A549 (cell line): Measurements from ENCODE around the gene MEAF6. TPM values are rescaled to one million over a fixed set of nuclear protein-coding genes. Genes with fewer than 3 reads are reported as not detected.

Experiments
- ATAC-seq, 2 experiments: fragments of 200-7000 bp in 1 of 2; fragments of >200 bp in 1 of 2; cut with Nextera tagmentation in 1 of 2; cut with Tn5 transposase in 1 of 2; 3 replicates each; pipeline versions ENCODE4 v1.8.0 to v1.9.1; 2018 to 2020; ENCODE audit warnings: mild to moderate bottlenecking in 1 of 2, moderate library complexity in 1 of 2
- CTCF ChIA-PET: fragments of 300-600 bp; sonication (Branson Sonifier 250); formaldehyde crosslinking; extraction: SDS; loops from one replicate; lab custom pipeline; 2021; ENCODE audit warnings: antibody characterized with exemption, inconsistent platforms; lab: Yijun Ruan, JAX
- POLR2A ChIA-PET: fragments of 350-600 bp; formaldehyde crosslinking; extraction: SDS; loops from one replicate; lab custom pipeline; 2021; ENCODE audit warnings: antibody characterized with exemption, inconsistent platforms; lab: Yijun Ruan, JAX
- DNase-seq, 2 experiments: peaks; one replicate each; pipeline versions ENCODE4 v3.0.0 to v3.0.0-alpha.2; 2011 to 2016; ENCODE audit warnings: low read depth in 1 of 2, low spot score in 1 of 2
- FAIRE-seq: peaks from 2 replicates; lab custom pipeline; 2011; peaks lifted over from hg19 to GRCh38; lab: Jason Lieb, UNC
- H3K27ac ChIP-seq, 2 experiments: fragments of >200 bp; sonication (Bioruptor Twin); formaldehyde crosslinking; 3 replicates each; pipeline ENCODE4 v1.5.1; 2016 to 2017
- H3K4me1 ChIP-seq: fragments of >200 bp; sonication (Bioruptor Twin); formaldehyde crosslinking; 3 replicates; pipeline ENCODE4 v1.6.1; 2016
- H3K4me2 ChIP-seq: fragments of >200 bp; sonication (Bioruptor Twin); formaldehyde crosslinking; 3 replicates; pipeline ENCODE4 v1.6.1; 2016
- H3K4me3 ChIP-seq: fragments of >200 bp; sonication (Bioruptor Twin); formaldehyde crosslinking; 3 replicates; pipeline ENCODE4 v1.5.1; 2016
- H3K9me3 ChIP-seq: fragments of >200 bp; sonication (Bioruptor Twin); formaldehyde crosslinking; 3 replicates; pipeline ENCODE4 v1.6.1; 2016
- BHLHE40 ChIP-seq: IDR thresholded peaks from 2 replicates; pipeline ENCODE4 v1.6.1; 2012; ENCODE audit warnings: low read depth, low read length, inconsistent platforms
- CBX2 ChIP-seq: fragments of 200-600 bp; sonication (generic); IDR thresholded peaks from 2 replicates; pipeline ENCODE4 v1.6.1; 2016; ENCODE audit warnings: low read depth, mild to moderate bottlenecking, borderline replicate concordance
- CBX8 ChIP-seq: fragments of 200-600 bp; sonication (generic); IDR thresholded peaks from 2 replicates; pipeline ENCODE4 v1.6.1; 2016
- CHD2 ChIP-seq: fragments of 150-350 bp; IDR thresholded peaks from 2 replicates; pipeline ENCODE4 v1.6.1; 2014; ENCODE audit warnings: low read length; ENCODE audit not compliant: partially characterized antibody
- EHF ChIP-seq: fragments of 250-450 bp; sonication (Bioruptor Pico); IDR thresholded peaks from 2 replicates; pipeline ENCODE4 v1.5.0; 2020; ENCODE audit warnings: mild to moderate bottlenecking
- FOSL2 ChIP-seq, 2 experiments: fragments of 450-650 bp in 1 of 2; fragments of >200 bp in 1 of 2; sonication (Bioruptor Twin) in 1 of 2; formaldehyde crosslinking; IDR thresholded peaks; 2 replicates each; pipeline versions ENCODE4 v1.5.0 to v1.6.1; 2016 to 2020; ENCODE audit warnings: mild to moderate bottlenecking in 1 of 2, moderate library complexity in 1 of 2
- GATA3 ChIP-seq: IDR thresholded peaks from 2 replicates; pipeline ENCODE4 v1.6.1; 2012; ENCODE audit warnings: borderline replicate concordance
- HOXA7 ChIP-seq: fragments of 250-450 bp; sonication (Bioruptor Pico); IDR thresholded peaks from 2 replicates; pipeline ENCODE4 v1.5.0; 2020; ENCODE audit warnings: mild to moderate bottlenecking, moderate library complexity
- HOXB13 ChIP-seq: fragments of 250-450 bp; sonication (Bioruptor Pico); IDR thresholded peaks from 2 replicates; pipeline ENCODE4 v1.5.0; 2020; ENCODE audit warnings: low read depth, mild to moderate bottlenecking, moderate library complexity
- HOXB5 ChIP-seq: fragments of 250-450 bp; sonication (Bioruptor Pico); IDR thresholded peaks from 2 replicates; pipeline ENCODE4 v1.5.0; 2020; ENCODE audit warnings: mild to moderate bottlenecking, moderate library complexity
- JUN ChIP-seq, 2 experiments: fragments of >200 bp; sonication (Bioruptor Twin); formaldehyde crosslinking; IDR thresholded peaks; 2 replicates in 1 of 2; 3 replicates in 1 of 2; pipeline ENCODE4 v1.6.1; 2016 to 2017
- JUNB ChIP-seq: fragments of >200 bp; sonication (Bioruptor Twin); formaldehyde crosslinking; IDR thresholded peaks from 2 replicates; pipeline ENCODE4 v1.6.1; 2016
- MAZ ChIP-seq: fragments of 150-350 bp; IDR thresholded peaks from 2 replicates; pipeline ENCODE4 v1.6.1; 2014; ENCODE audit warnings: antibody characterized with exemption, low read depth, low read length, borderline replicate concordance
- NFE2L2 ChIP-seq: fragments of 150-350 bp; conservative IDR thresholded peaks from 2 replicates; pipeline ENCODE4 v1.6.1; 2014; ENCODE audit warnings: low read length
- NPAS2 ChIP-seq: fragments of 250-450 bp; sonication (Bioruptor Pico); IDR thresholded peaks from 2 replicates; pipeline ENCODE4 v1.8.0; 2022; ENCODE audit warnings: mild to moderate bottlenecking, moderate library complexity, borderline replicate concordance
- POLR2AphosphoS2 ChIP-seq: conservative IDR thresholded peaks from 2 replicates; pipeline ENCODE4 v1.6.1; 2012; ENCODE audit warnings: low read length, improper control_type of control experiment, inconsistent platforms
- RAD21 ChIP-seq, 2 experiments: fragments of >200 bp in 1 of 2; sonication (Bioruptor Twin) in 1 of 2; formaldehyde crosslinking in 1 of 2; IDR thresholded peaks in 1 of 2; conservative IDR thresholded peaks in 1 of 2; 2 replicates in 1 of 2; 3 replicates in 1 of 2; pipeline ENCODE4 v1.6.1; 2012 to 2018; ENCODE audit warnings: inconsistent platforms in 1 of 2
- RARB ChIP-seq: fragments of 250-450 bp; sonication (Bioruptor Pico); IDR thresholded peaks from 2 replicates; pipeline ENCODE4 v1.8.0; 2021; ENCODE audit warnings: mild to moderate bottlenecking, moderate library complexity
- RFX5 ChIP-seq: fragments of 450-650 bp; IDR thresholded peaks from 2 replicates; pipeline ENCODE4 v1.7.1; 2014; ENCODE audit warnings: antibody characterized with exemption, mild to moderate bottlenecking, moderate library complexity
- SREBF2 ChIP-seq: fragments of 450-650 bp; IDR thresholded peaks from 2 replicates; pipeline ENCODE4 v1.6.1; 2014; ENCODE audit warnings: mild to moderate bottlenecking, moderate library complexity
- TFCP2L1 ChIP-seq: fragments of 250-450 bp; sonication (Bioruptor Pico); IDR thresholded peaks from 2 replicates; pipeline ENCODE4 v1.5.0; 2021; ENCODE audit warnings: mild to moderate bottlenecking
- TP53 ChIP-seq: fragments of 250-450 bp; sonication (Bioruptor Pico); IDR thresholded peaks from 2 replicates; pipeline ENCODE4 v1.5.0; 2021; ENCODE audit warnings: mild to moderate bottlenecking, moderate library complexity
- ZC3H11A ChIP-seq: fragments of 450-650 bp; IDR thresholded peaks from 2 replicates; pipeline ENCODE4 v1.6.1; 2014; ENCODE audit warnings: antibody characterized with exemption, mild to moderate bottlenecking
- ZFP36 ChIP-seq: fragments of 450-650 bp; IDR thresholded peaks from 2 replicates; pipeline ENCODE4 v1.6.1; 2014; ENCODE audit warnings: borderline replicate concordance; ENCODE audit not compliant: partially characterized antibody
- whole genome bisulfite sequencing: methylation state at CpG from one replicate; pipeline ENCODE4 v1.1.6; 2017; ENCODE audit errors: missing lambda C conversion rate; 5-methylcytosine and 5-hydroxymethylcytosine counted together
- polyA plus RNA-seq, 4 experiments: library from polyadenylated mRNA; depleted of rRNA in 3 of 4; stranded (reverse); fragments of >200 nt; fragmentation: RNase III in 1 of 4; extraction: RNeasy Plus Mini Kit Qiagen cat#74134 plus additional on column Dnase treatment in 1 of 4; gene quantifications; 2 replicates in 3 of 4; 3 replicates in 1 of 4; pipeline ENCODE4 v1.2.3, GENCODE V29; 2011 to 2017
- TF ChIP-seq, protein P1 (sequence below): fragments of >200 bp; sonication (Bioruptor Twin); formaldehyde crosslinking; IDR thresholded peaks from 3 replicates; pipeline ENCODE4 v1.5.1; 2016
- TF ChIP-seq, protein P2 (sequence below): fragments of >200 bp; sonication (Bioruptor Twin); formaldehyde crosslinking; IDR thresholded peaks from 3 replicates; pipeline ENCODE4 v1.6.1; 2016
- TF ChIP-seq, protein P3 (sequence below): IDR thresholded peaks from 2 replicates; pipeline ENCODE4 v1.6.1; 2012
- TF ChIP-seq, protein P4 (sequence below): fragments of 450-650 bp; IDR thresholded peaks from 2 replicates; pipeline ENCODE4 v1.6.1; 2014; ENCODE audit warnings: antibody characterized with exemption

The MEAF6 gene
- polyA plus RNA-seq, 2 of the 4 experiments (the other 2 are of a cell fraction), result 39.4 to 45.4 TPM

DNA sequence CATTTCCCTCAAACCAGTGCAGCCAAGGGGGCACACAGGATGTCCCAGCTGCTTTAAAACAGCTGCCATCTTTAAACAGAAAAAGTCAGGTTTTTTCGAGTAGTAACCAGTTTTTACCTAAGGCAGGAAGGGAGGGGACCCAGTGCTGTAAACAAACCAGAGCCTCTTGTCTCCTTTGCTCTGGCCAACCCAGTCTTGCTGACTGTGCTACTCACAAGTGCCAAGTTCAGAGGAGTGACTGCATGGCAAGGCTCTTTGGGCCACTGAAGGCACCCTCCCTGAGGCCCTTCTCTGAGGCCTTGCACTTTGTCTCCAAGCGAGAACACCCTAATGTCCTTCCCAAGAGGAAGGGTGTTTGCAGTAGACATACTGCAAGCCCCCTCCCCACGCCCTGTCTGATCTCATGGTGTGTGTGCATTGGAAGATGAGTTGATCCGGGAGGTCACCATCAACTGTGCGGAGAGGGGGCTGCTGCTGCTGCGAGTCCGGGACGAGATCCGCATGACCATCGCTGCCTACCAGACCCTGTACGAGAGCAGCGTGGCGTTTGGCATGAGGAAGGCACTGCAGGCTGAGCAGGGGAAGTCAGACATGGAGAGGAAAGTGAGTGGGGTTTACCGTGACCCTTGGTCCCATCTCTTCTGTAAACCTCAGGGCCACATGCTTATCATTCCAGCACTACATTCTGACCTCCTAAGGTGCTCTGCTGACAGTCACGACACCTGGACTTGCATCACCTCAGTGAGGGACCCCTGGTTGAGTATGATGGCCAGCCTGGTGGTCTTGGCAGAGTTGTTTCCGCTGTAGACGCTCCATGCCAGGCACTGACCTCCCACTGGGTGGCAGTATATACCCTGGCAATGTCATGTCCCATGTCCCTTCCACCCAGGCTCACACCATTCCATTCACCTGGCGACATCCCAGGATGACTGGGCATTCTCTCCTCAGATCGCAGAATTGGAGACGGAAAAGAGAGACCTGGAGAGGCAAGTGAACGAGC lies 46.9 kb upstream of the MEAF6 start:
- no peaks in the 10 kb centered on the region for H3K4me1 ChIP-seq
- CTCF ChIA-PET, result interaction anchor here (0.9 to 1.1 kb wide), 4 partner anchors 7 to 124 kb away, joined by 3 to 7 read pairs (median 4); partner anchors contain the start of genes MEAF6 and SNIP1
- POLR2A ChIA-PET, result no interaction called here
- no peak overlapping the region for H3K4me3 ChIP-seq
- DNase-seq (peak; percentile 47 to 61), FAIRE-seq (no peak), ATAC-seq (peak; percentile 69 to 82; a peak in 4 of 6 replicates)
- peak; percentile 43 to 67; a peak in 4 of 5 replicates for TF ChIP-seq RAD21 (conservative IDR thresholded peaks at IDR 0.05 in 1 of 2, IDR thresholded peaks at IDR 0.05 in 1 of 2)
- no peak for TF ChIP-seq HOXB13 (CRISPR knock-in tag)
- no peak for TF ChIP-seq POLR2AphosphoS2
- no peak for TF ChIP-seq ZFP36
- TF ChIP-seq RARB (CRISPR knock-in tag), result no peak
- TF ChIP-seq SREBF2, result no peak
- no peak for TF ChIP-seq BHLHE40
- TF ChIP-seq EHF (CRISPR knock-in tag), result no peak
- no peak for TF ChIP-seq CBX2
- no peak for TF ChIP-seq JUNB
- 0 out of 5 replicates have a peak, but pooled peaks of 1 of the 2 experiments have one; percentile 23 for TF ChIP-seq JUN (IDR thresholded peaks at IDR 0.05)
- TF ChIP-seq, protein P1, sequence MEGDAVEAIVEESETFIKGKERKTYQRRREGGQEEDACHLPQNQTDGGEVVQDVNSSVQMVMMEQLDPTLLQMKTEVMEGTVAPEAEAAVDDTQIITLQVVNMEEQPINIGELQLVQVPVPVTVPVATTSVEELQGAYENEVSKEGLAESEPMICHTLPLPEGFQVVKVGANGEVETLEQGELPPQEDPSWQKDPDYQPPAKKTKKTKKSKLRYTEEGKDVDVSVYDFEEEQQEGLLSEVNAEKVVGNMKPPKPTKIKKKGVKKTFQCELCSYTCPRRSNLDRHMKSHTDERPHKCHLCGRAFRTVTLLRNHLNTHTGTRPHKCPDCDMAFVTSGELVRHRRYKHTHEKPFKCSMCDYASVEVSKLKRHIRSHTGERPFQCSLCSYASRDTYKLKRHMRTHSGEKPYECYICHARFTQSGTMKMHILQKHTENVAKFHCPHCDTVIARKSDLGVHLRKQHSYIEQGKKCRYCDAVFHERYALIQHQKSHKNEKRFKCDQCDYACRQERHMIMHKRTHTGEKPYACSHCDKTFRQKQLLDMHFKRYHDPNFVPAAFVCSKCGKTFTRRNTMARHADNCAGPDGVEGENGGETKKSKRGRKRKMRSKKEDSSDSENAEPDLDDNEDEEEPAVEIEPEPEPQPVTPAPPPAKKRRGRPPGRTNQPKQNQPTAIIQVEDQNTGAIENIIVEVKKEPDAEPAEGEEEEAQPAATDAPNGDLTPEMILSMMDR, result peak; percentile 51
- no peak for TF ChIP-seq FOSL2 (IDR thresholded peaks at IDR 0.05)
- no peak for TF ChIP-seq FOSL2 (CRISPR knock-in tag; IDR thresholded peaks at IDR 0.05)
- TF ChIP-seq, protein P2, sequence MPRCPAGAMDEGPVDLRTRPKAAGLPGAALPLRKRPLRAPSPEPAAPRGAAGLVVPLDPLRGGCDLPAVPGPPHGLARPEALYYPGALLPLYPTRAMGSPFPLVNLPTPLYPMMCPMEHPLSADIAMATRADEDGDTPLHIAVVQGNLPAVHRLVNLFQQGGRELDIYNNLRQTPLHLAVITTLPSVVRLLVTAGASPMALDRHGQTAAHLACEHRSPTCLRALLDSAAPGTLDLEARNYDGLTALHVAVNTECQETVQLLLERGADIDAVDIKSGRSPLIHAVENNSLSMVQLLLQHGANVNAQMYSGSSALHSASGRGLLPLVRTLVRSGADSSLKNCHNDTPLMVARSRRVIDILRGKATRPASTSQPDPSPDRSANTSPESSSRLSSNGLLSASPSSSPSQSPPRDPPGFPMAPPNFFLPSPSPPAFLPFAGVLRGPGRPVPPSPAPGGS, result no peak
- no peak for TF ChIP-seq CHD2
- TF ChIP-seq, protein P3, sequence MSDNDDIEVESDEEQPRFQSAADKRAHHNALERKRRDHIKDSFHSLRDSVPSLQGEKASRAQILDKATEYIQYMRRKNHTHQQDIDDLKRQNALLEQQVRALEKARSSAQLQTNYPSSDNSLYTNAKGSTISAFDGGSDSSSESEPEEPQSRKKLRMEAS, result no peak
- no peaks in the 10 kb centered on the region for H3K9me3 ChIP-seq
- H3K4me2 ChIP-seq, result no peak overlapping the region
- H3K27ac ChIP-seq, result peak overlapping the region in 1 of 2 experiments; percentile 34; a peak in 1 of 6 replicates
- 74% methylated on average over 20 of the region's 21 CpGs for WGBS

DNA sequence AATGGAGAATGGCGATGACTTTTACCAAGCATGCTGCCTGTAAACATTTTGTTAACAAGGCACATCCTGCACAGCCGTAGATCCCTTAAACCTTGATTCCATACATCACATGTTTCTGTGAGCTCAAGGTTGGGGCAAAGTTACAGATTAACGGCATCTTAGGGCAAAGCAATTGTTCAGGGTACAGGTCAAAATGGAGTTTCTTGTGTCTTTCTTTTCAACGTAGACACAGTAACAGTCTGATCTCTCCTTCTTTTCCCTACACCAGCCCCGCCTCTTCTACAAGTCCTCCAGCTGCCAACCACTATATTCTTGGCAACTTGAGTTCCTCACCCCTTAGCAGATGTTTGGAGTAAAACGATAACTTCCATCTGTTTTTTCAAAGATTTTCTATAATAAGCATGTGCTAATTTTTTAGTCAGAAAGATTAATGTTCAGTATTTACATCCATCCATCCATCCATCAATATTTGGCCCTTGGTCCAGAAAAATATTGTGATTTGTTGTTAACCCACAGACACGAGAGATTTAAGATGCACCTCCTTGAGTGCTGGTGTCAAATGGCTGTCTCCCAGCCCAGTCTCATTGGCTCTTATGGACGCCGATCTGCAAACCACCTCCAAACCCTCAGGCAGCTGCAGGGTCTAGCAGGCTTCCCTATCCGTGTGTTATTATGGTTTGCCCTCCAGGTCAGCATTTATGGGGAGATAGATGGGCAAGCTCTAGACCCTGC lies 46.0 kb upstream of the MEAF6 start:
- H3K4me2 ChIP-seq, result no peak overlapping the region
- FAIRE-seq (no peak), ATAC-seq (peak in 1 of 2 experiments; percentile 7; a peak in 1 of 6 replicates), DNase-seq (no peak)
- 82% methylated on average over 10 of the region's 10 CpGs for WGBS
- H3K9me3 ChIP-seq, result no peaks in the 10 kb centered on the region
- H3K4me3 ChIP-seq, result no peak overlapping the region
- POLR2A ChIA-PET, result no interaction called here
- CTCF ChIA-PET, result no interaction called here
- no peak overlapping the region for H3K27ac ChIP-seq
- H3K4me1 ChIP-seq, result no peaks in the 10 kb centered on the region
- TF ChIP-seq TFCP2L1 (CRISPR knock-in tag), result no peak
- TF ChIP-seq, protein P1, result no peak
- TF ChIP-seq HOXB5, result no peak
- no peak for TF ChIP-seq MAZ
- no peak for TF ChIP-seq ZC3H11A
- no peak for TF ChIP-seq HOXA7 (CRISPR knock-in tag)
- TF ChIP-seq, protein P4, sequence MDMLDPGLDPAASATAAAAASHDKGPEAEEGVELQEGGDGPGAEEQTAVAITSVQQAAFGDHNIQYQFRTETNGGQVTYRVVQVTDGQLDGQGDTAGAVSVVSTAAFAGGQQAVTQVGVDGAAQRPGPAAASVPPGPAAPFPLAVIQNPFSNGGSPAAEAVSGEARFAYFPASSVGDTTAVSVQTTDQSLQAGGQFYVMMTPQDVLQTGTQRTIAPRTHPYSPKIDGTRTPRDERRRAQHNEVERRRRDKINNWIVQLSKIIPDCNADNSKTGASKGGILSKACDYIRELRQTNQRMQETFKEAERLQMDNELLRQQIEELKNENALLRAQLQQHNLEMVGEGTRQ, result no peak
- TF ChIP-seq, protein P3, result no peak
- no peak for TF ChIP-seq NPAS2
- no peak for TF ChIP-seq GATA3
- TF ChIP-seq RFX5, result no peak
- TF ChIP-seq CBX2, result no peak
- TF ChIP-seq CBX8, result no peak
- no peak for TF ChIP-seq NFE2L2
- TF ChIP-seq RARB (CRISPR knock-in tag), result no peak
- TF ChIP-seq TP53 (CRISPR knock-in tag), result no peak
